ENCODE data around the gene B3GNT5.

DNA sequence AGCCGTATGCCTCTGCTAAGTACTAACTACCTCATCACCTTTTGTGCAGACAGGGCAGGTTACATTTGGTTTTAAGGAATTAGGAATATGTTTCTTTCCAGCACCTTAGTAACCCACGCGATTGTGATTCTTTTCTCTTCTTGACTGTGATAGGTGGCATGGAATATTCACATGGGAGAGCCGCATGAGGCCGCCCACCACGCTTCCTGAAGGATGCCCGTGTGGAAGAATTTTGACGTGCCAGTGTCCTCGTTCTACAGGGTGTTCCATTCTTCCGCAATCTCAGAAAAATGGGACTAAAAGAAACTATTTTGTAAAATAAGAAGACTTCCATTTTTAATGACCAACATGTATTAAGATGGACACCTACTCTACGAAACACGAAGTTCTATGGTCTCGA is 16.3 kb downstream of the B3GNT5 start:
- no peak for TF ChIP-seq CTCF (IDR thresholded peaks at IDR 0.05; ENCODE audit: low read depth, low read length, poor library complexity, severe bottlenecking)
- TF ChIP-seq EZH2phosphoT487 (IDR thresholded peaks at IDR 0.05; ENCODE audit: borderline replicate concordance, low read length), result no peak
